ENCODE results near the gene IL17RE.

Gene IL17RE

GRCh38 chr3:9908286-9908685 is 5.6 kb downstream of the IL17RE start:
- no peak for DNase-seq

- DNase-seq, result peak; percentile 35
These were observed 6.8 kb downstream of the IL17RE start for GRCh38 chr3:9909221-9910013.

GRCh38 chr3:9911863-9912262 is 9.2 kb downstream of the IL17RE start:
- no peak for DNase-seq

GRCh38 chr3:9912294-9912935 is 9.8 kb downstream of the IL17RE start:
- DNase-seq, result peak; percentile 43

- no peak for DNase-seq
These were observed 11.0 kb downstream of the IL17RE start for GRCh38 chr3:9913601-9914000.

GRCh38 chr3:9914011-9914410 is 11.4 kb downstream of the IL17RE start:
- DNase-seq, result no peak

- DNase-seq, result no peak
These were observed 12.1 kb downstream of the IL17RE start for GRCh38 chr3:9914559-9915253.

GRCh38 chr3:9915254-9916141 is 12.8 kb downstream of the IL17RE start:
- no peak for DNase-seq

GRCh38 chr3:9916346-9916733 is 13.7 kb downstream of the IL17RE start:
- DNase-seq, result no peak

- DNase-seq, result no peak
These were observed 14.4 kb downstream of the IL17RE start, which contains the start of gene IL17RC for GRCh38 chr3:9916734-9917680. IL17RC (plus strand) TSS chr3:9917098; CDS start chr3:9917316, 218 bp downstream.

GRCh38 chr3:9917820-9918219 is 15.2 kb downstream of the IL17RE start:
- no peak for DNase-seq

- DNase-seq, result no peak
These were observed 15.8 kb downstream of the IL17RE start for GRCh38 chr3:9918261-9919038.

- no peak for DNase-seq
These were observed 25.5 kb downstream of the IL17RE start for GRCh38 chr3:9928158-9928557.

- no peak for DNase-seq
These were observed 28.3 kb downstream of the IL17RE start for GRCh38 chr3:9930804-9931418.

GRCh38 chr3:9932535-9932842 is 29.8 kb downstream of the IL17RE start:
- no peak for DNase-seq

GRCh38 chr3:9932843-9933560 is 30.4 kb downstream of the IL17RE start:
- DNase-seq, result peak; percentile 90

GRCh38 chr3:9933561-9934234 is 31.1 kb downstream of the IL17RE start, which contains the start of gene CRELD1:
CRELD1 (plus strand) TSS chr3:9933834; CDS start chr3:9934439, 605 bp downstream.
- DNase-seq, result peak; percentile 98

GRCh38 chr3:9934235-9934621 is 31.6 kb downstream of the IL17RE start:
- DNase-seq, result peak; percentile 58

- no peak for DNase-seq
These were observed 32.3 kb downstream of the IL17RE start for GRCh38 chr3:9934993-9935392.

Data from CD4-positive, alpha-beta T cell treated with Interleukin-17A for 1 hour (primary cell).